ENCODE data around the gene DSG1. TPM values are rescaled to one million over a fixed set of nuclear protein-coding genes. Genes with fewer than 3 reads are reported as not detected.
A peak's percentile ranks its signal among the peaks of the same experiment; 100 is the strongest.
"Not testable (repeated sequence)": the region's sequence is repeated elsewhere in the genome, so short reads cannot be mapped to it uniquely, and the experiment has no call there.

The DSG1 gene
- total RNA-seq: 0.89 TPM
- long read RNA-seq, partial matches to known transcripts: 0 of 1 reads
- long read RNA-seq, other reads (novel, unspliced or antisense): 1 of 1 reads

DNA sequence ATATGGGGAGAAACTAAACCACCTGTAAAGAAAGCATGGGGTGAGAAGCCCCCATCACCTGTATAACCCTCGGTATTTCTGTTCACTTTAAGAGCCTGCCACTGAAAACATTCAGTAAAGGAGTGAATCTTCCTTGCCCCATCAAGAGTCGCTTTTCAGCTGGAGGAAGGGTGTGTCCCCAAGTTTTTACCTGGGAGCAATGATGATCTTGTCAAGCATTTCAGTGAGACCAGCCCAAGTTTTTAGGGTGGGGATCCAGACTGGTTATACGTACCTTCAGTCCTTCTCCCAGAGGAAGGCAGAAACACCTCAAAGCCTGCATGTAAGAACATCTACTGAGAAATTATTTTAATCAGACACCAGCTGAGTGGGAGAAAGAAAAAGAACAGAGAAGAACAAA lies at the start of gene DSG1:
DSG1 (plus strand) TSS at position 301 of the 400 bp plus-strand sequence. CDS start 141 bp downstream, outside the sequence.
- no peak for ATAC-seq (ENCODE audit: poor library complexity)
- DNase-seq: no peak
- intact Hi-C loops (cut with DNase I): no loop called here

DNA sequence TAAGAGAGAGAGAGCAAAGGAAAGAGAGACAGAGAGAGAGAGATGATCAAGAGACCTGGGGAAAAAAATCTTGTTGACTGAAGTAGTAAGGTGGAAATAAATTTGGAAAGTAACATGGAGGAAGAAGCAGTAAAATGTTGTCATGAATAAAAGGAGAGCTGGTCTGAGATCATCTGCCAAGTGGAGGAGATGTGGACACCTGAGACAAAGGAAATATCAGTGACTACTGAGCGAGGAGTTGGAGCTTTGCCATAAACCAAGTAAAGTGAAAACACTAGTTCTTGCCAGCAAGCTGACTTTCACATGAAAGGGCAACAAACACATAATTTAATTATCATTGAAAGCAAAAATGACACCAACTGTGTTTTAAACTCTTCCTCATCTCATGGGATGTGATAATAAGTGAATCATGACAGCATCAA lies 49.0 kb upstream of the DSG1 start:
- DNase-seq (no peak), ATAC-seq (ENCODE audit: poor library complexity) (no peak)
- intact Hi-C loops (cut with DNase I): loop anchor here (10.0 kb wide), 1 partner anchor 236 kb away; no protein-coding TSS in a partner anchor

DNA sequence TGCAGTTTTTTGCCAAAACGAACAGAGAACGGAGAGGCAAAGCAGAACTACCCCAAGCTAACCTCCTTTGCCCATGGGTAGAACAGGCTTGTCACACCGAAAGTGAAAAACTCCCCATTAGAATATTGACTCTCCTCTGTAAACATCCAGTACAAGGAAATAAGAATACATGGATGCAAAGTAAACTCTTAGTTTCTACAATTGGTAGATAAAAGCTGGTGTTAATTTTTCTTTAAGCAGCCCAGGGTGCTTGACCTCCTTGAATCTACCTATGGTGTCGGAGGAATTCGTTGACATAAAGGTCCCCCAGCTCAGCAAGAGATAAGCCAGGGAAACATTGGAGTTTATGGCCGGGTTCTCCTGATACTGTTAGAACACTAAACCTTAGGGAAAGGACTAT lies 48.4 kb upstream of the DSG1 start:
- DNase-seq (no peak), ATAC-seq (ENCODE audit: poor library complexity) (no peak)
- intact Hi-C loops (cut with DNase I): loop anchor here (10.0 kb wide), 1 partner anchor 235 kb away; no protein-coding TSS in a partner anchor

DNA sequence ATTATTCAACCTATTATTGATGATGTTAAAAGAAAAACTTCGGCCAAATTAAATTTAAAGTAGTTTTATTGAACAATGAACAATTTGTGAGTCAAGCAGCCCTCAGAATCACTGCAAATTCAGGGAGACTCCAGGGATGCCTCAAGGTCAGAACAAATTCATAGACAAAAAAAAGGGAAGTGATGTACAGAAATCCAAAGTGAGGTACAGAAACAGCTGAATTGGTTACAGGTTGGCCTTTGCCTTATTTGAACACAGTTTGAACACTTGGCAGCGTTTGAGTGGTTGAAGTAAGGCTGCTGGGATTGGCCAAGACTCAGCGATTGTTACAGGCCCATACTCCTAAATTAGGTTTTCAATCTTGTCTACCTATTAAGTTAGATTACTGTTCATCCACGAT lies 47.4 kb upstream of the DSG1 start:
- no peak for DNase-seq
- intact Hi-C loops (cut with DNase I): no loop called here
- ATAC-seq (ENCODE audit: poor library complexity): no peak

DNA sequence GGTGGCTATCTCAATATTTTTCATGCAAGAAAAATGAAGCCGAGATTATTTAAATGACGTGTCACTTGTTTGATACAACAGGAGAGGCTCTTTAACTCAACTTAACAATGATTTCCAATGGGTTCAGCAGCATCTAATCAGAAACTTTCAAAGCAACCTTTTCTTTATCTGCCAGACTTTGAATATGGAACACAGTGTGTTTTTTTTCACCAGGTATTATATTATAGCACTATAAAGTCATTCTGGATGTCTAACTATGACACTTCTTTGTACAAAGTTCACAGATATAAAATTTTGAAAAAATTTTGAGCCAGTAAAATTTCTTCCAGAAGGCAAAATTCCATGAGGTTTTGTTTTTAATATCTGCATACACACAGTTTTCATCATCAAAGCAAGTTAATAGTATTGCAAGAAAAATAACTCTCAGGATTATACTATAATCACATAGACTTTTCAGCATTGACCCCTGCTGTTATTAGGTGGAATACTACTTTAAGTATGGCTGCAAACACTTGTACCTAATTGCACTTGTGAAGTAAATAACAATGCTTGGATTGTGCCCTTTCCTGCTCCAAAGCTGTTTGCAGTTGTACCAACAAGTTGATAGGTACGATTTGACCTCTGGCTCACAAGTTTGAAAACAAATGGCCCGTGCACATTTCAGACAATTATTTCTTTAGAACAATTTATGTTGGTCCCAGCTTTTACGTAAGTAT lies 44.0 kb upstream of the DSG1 start:
- DNase-seq (no peak), ATAC-seq (ENCODE audit: poor library complexity) (peak; percentile 61)
- intact Hi-C loops (cut with DNase I): no loop called here

DNA sequence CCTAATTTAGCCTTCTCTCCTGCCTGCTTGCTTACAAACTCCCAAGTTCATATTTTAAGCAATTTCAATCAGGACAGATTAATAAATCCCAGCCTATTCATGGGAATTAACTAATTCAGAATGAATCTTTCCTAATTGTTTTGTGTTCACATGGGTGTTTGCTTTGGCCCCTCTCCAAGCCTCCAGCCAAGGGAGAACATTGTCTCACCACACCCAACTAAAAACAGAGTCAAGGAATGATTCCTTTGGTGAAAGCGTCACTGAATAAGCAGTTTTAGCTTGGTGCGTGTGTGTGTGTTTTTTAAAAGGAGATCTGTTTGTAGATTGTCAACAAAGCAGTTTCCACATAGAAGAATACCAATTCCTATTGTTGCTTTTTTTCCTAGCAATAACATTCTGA lies 43.0 kb upstream of the DSG1 start:
- ATAC-seq (ENCODE audit: poor library complexity) (peak; percentile 76), DNase-seq (peak; percentile 61)
- intact Hi-C loops (cut with DNase I): no loop called here

DNA sequence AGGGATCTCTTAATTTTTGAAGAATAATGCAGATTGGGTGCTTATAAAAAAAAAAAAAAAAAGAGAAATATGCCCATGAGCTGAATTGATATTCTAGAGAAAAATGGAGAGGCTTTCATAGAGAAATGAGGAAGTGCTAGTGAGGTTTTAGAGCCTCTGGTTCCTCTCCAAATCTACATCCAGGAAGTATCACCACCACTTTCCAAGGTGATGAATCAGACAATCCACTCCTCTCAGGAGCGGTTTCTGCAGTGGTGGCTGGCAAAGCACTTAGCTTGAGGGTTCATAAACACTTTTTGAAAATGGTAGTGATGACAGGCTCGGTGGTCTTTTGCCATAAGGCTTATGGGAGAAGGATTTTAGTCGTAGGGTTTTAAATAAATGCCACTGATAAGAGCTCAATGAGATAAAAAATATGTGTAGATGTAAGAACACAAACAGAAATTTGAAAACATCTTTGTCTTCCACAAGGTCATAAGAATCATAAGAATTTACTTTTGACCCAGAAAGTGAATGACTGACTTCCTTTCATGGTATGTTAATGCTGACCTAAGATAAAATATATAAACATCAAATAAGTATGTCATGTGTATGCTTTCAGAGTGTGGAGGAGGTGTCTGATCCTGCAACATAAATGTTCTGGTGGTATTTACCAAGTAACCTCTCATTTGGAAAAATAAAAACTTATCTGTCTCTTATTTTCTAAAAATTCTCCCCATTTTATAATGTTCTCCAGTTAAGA lies 42.1 kb upstream of the DSG1 start:
- ATAC-seq (ENCODE audit: poor library complexity) (peak; percentile 64), DNase-seq (no peak)
- intact Hi-C loops (cut with DNase I): no loop called here

DNA sequence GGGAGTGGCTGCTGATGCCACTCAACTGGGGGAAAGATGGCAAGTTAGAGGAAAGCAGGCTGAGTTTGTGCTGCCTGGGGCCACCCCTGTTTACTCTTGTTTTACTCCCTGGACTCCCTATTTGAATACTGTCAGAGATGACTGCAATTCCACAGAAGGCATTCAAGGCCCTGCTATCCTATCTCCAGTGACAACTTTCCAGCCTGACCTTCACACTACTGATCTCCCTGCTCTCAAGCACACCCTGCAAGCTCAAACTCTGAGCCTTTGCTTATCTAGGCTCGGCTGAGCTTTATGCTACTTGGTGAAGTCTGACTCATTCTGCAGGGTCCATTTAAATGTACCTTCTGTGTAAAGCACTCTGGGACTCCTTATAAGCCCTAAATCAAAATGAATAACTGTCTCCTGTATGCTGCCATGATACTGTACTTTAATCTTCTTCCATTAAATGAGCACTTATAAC lies 39.3 kb upstream of the DSG1 start:
- ATAC-seq (ENCODE audit: poor library complexity) (peak; percentile 33), DNase-seq (no peak)
- intact Hi-C loops (cut with DNase I): no loop called here

DNA sequence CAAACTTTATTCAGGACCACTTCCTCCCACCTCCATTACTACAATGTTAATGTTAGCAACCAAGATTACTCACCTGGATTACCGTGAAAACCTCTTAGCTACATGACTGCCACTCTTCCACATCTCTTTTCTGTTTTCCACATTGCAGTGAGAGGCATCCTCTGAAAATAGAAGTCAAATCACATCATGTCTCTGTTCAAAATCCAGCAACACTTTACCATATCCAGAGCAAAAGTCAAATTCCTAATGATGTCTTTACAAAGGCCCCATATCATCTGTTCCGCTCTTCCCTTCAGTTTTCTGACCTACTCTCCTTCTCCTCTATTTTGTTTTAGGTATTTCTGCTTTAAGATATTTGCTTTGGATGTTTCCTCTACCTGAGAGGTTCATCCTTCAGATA lies 37.5 kb upstream of the DSG1 start:
- no peak for DNase-seq
- no peak for ATAC-seq (ENCODE audit: poor library complexity)
- intact Hi-C loops (cut with DNase I): no loop called here

DNA sequence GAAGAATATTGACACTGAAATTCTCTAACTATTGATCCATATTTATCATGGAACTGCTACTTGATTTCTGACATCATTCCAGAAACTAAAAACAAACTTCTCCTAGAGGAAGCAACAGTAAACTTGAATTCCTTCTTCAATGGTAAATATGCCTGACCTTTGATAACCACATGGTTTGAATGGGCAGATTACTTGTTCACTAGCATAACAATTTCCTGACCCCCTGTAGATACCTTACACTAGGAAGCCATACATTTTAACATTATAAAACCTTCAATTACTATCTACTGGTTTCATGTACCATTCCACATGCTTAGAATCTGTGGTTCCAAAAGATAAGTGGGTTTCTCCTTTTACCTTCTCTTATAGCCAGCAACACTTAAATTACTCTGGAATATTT lies 36.5 kb upstream of the DSG1 start:
- no peak for DNase-seq
- ATAC-seq (ENCODE audit: poor library complexity): no peak
- intact Hi-C loops (cut with DNase I): no loop called here

DNA sequence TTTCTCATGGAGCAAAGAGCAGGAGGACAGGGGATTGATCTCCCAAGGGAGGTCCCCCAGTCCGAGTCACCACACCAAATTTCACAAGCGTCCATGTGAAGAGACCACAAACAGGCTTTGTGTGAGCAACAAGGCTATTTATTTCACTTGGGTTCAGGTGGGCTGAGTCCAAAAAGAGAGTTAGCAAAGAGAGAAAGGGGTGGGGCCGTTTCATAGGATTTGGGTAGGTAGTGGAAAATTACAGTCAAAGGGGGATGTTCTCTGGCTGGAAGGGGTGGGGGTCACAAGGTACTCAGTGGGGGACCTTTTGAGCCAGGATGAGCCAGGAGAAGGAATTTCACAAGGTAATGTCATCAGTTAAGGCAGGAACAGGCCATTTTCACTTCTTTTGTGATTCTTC lies 28.5 kb upstream of the DSG1 start:
- DNase-seq; ATAC-seq (ENCODE audit: poor library complexity); intact Hi-C loops (cut with DNase I): not testable (repeated sequence)

DNA sequence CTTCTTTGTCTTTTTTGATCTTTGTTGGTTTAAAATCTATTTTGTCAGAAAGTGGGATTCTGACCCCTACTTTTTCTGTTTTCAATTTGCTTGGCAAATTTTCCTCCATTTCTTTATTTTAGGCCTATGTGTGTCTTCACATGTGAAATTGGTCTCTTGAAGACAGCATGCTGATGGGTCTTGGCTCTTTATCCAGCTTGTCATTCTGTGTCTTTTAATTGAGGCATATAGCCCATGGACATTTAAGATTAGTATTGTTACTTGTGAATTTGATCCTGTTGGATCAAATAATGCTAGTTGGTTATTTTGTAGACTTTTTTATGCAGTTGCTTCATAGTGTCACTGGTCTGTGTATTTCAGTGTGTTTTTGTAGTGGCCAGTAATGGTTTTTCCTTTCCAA lies 26.3 kb upstream of the DSG1 start:
- DNase-seq (no peak), ATAC-seq (ENCODE audit: poor library complexity) (no peak)
- intact Hi-C loops (cut with DNase I): no loop called here

DNA sequence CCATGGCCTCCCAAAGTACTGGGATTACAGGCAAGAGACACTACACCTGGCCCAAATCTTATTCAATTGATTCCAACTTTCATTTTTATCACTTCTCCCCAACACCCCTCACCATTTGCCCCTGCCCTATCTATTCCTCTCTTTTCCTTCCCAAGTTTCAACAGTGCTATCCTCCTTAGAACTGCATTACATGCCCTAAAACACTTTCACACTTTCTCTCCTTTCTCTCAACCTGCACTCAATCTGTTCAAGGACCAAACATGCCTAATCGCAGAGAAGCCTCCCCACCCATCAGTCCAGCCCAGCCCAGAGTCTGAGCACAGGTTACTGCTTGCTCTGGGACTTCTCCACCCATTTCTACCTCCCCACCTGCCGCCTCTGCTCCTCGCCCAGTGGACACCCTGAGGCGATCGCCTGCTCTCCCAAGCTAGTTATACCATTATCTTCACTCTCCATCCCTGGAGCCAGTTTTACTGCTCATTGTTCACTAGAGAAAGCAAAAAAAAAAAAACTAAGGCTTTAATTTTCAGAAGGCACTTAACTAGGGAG lies 23.7 kb upstream of the DSG1 start:
- no peak for ATAC-seq (ENCODE audit: poor library complexity)
- intact Hi-C loops (cut with DNase I): no loop called here
- no peak for DNase-seq

DNA sequence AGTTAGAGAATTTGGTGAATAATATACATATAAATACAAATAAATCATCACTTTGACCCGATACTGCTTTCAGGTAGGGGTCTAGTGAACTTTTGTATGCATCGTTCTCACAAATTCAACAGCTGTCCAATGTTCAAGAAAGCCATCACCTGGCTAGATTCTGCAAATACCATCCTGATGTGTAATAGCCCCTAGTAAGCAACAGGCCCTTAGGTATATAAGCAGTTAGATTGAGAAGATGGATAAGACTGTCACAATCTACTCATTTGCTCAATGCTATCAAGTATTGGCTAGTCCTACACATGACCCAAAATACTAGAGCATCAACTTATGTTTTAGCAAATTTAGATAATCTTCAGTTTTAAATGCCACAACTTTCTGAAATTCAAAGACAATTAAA lies 20.7 kb upstream of the DSG1 start:
- intact Hi-C loops (cut with DNase I): no loop called here
- no peak for ATAC-seq (ENCODE audit: poor library complexity)
- DNase-seq: no peak

DNA sequence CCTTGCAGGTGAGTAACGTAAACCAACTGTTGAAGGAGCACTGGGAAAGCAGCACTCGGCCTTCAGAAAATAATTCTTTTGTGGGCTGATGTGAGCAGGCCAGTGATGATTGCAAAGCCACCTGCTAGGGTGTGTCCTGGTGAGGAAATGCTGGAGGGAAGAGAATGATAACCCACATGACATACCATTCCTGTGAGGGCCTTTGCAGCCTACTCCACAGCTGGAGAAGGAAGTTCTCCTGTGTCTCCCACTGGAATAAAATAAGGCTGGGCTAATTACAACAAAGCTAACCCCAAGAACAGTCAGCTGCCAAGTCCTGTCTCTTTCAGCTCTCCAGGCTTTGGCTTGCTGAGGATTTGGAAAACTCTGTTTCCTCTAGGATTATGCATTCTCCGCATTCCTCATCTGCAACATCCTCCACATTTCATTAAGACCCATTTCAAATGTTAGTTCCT lies 16.7 kb upstream of the DSG1 start:
- peak; percentile 36 for ATAC-seq (ENCODE audit: poor library complexity)
- intact Hi-C loops (cut with DNase I): no loop called here
- no peak for DNase-seq

DNA sequence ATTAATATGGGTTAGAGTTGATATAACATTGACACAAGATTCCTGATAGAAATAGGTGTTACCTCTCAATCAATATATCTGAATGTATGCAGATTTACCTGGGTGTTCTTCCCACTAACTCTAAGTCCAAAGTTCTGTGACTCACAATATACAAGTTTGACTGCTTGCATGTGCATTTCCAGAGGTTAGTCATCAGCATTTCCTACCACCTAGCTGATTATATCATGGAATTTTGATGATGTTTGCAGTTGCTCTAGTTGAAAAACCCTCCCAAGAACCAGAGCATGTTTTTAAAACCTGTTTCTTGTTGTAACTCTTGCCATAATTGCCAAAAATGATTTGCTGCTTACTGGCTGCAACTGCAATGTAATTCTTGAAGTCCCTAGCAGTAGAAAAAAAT lies 15.0 kb upstream of the DSG1 start:
- ATAC-seq (ENCODE audit: poor library complexity) (no peak), DNase-seq (no peak)
- intact Hi-C loops (cut with DNase I): no loop called here

DNA sequence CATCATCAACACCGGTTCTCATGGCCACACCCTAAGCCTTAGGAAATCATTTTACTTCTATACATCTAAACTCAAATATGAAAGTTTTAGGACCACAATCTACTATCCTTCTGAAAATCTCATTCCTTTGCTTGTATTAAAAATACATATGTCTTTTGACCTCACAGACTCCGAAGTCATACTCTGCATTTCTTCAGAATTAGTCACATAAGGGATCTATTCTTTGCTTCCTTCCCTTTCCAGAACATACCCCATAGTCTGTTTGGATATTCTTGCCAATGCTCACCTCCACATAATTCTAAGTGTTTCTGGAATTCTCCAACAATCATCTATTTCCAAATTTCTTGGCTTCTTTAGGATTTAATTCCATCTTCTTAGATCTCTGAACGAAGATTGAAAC lies 14.2 kb upstream of the DSG1 start:
- ATAC-seq (ENCODE audit: poor library complexity) (no peak), DNase-seq (no peak)
- intact Hi-C loops (cut with DNase I): no loop called here

DNA sequence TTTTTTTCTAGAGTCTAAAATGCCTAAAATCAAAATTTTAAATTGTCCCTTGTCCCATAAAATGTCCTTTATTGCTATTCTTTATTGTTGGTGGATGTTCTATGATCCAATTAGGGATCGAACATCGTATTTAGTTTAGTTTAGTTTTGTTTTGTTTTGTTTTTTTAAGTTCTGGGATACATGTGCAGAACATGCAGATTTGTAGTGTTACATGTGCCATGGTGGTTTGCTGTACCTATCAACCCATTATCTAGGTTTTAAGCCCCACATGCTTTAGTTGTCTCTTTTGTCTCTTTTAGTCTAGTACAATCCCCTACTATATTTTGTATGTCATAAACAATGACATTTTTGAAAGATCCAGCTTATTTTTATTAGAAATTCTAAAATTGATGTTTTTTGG lies 8.8 kb upstream of the DSG1 start:
- intact Hi-C loops (cut with DNase I): no loop called here
- DNase-seq (no peak), ATAC-seq (ENCODE audit: poor library complexity) (no peak)

DNA sequence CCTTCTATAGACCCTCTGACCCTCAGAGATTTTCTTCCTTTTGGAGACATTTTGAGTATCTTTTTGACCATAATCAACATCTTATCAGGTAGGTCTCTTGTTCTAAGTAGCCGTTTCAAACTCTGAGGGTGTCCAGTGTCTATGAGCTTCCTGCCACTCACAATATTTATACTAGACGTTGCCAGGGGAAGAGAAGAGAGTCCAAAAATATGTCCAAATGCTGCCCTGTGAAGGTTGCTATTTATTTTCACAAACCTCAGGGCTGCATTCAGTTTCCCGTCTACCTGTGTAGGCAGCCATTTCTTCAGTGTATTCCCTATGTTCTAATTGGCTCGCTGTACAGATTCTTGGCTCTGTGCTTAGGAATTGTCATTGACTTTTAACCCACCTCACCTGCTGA lies 986 bp upstream of the DSG1 start:
- DNase-seq (no peak), ATAC-seq (ENCODE audit: poor library complexity) (peak; percentile 75)
- intact Hi-C loops (cut with DNase I): no loop called here

DNA sequence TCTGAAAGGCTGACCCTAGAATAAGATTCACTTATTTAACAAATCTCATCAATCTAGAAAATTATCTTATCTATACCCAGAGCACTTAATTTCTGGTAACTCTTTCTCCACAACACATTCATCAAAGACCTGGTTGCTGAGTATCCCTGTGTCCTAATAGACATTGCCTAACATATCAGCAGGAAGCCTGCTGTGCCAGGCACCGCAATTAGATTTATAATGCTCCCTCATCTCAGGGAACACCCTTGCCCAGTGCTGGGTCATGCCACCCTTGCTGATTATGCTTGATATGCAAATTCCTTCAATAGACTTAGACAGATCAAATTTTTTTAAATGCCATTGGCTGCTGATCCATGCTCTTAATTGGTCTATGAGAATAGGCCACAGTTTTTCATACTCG lies 3.8 kb downstream of the DSG1 start:
- intact Hi-C loops (cut with DNase I): no loop called here
- DNase-seq (no peak), ATAC-seq (ENCODE audit: poor library complexity) (no peak)
